Measurements from ENCODE around the gene FCN1.

GRCh38 chr9:134946663-134947062 is 29.0 kb upstream of the FCN1 start:
- no peak for TF ChIP-seq POLR2A (IDR thresholded peaks at IDR 0.05)
- TF ChIP-seq CTCF (IDR thresholded peaks at IDR 0.05 in 4 of 5, conservative IDR thresholded peaks at IDR 0.05 in 1 of 5): no peak
